ENCODE data around the gene UFD1. TPM values are rescaled to one million over a fixed set of nuclear protein-coding genes. Genes with fewer than 3 reads are reported as not detected.
A peak's percentile ranks its signal among the peaks of the same experiment; 100 is the strongest.
"Not testable (repeated sequence)": the region's sequence is repeated elsewhere in the genome, so short reads cannot be mapped to it uniquely, and the experiment has no call there.

UFD1 gene
- total RNA-seq, 1 experiment from 2014 or later = 115 TPM

DNA sequence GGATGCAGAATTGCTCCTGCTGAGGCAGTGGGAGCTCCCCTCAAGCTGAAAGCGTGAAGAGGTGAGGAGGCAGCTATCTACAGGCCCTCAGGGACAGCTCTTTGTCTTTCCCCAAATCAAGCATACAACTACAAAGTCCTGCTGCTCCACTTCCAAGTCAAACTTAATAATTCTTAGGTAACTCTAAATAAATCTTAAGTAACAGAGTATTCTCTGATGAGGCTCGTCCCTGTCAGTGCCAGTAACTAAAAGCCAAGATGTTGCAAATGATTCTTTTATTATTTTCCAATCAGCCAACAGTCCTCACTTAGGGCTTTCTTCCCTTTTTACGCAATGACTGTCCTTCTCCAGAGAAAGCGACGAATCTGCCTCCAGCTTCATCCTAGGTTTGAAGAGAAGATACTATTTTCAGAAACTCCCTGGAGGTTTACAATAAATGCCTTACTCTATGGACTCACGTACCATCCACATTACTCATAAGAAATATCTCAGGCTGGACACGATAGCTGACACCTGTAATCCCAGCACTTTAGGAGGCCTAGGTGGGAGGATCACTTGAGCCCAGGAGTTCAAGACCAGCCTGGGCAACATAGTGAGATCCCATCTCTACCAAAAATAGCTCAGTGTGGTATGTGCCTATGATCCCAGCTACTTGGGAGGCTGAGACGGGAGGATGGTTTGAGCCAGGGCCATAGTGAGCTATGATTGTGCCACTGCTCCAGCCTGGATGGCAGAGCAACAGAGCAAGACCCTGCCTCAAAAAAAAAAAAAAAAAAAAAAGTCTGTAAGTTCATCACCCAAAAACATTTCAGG lies 28.4 kb downstream of the UFD1 start:
- DNase-seq (ENCODE audit: low read depth) = no peak

DNA sequence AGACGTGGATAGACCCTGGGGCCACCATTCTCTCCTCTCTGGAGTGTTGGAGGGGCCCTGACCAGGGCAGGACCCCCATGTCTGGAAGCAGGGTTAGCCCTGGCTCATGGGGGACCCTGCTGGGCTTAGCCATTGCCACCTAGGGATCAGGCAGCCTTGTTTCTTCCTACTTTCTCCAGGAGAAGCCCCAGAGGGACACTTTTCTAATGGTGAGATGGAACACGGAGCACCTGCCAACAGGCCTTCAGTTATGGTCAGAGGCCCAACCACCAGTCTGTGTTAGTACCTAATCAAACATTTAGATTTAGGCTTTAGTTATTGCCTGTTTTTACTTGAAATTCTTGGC lies 29.6 kb downstream of the UFD1 start:
- DNase-seq (ENCODE audit: low read depth) = no peak

DNA sequence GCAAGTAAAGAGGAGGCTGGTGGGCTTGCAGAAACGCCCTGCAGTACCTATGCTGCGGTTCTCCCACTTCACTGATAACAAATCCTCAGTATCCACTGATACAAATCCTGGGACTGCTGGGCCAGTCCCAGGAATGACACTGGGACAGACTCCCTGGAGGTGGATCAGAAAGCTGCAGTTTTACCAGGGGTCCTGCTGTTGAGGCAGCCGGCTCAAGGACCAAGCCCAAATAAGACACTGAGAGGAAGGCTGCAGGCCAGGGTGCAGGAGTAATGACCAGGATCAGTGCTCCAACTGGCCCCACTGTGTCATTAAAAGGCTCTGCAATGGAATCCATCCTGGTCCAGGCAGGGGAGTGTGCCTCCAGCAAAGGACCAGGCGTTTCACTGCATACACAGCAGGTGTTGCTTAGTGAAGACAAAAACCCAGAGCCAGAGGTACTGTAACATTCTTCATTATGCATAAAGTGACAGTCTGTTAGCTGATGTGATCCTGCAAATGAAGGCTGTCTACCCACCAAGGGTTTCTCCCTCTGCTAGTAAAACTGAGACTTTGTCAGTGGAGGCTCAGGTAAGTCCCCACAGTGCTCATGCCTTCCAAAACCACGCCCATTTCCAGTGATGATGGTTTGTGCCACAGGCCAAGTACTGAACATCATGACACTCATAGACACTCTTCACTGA lies 30.1 kb downstream of the UFD1 start:
- DNase-seq (ENCODE audit: low read depth) = no peak

DNA sequence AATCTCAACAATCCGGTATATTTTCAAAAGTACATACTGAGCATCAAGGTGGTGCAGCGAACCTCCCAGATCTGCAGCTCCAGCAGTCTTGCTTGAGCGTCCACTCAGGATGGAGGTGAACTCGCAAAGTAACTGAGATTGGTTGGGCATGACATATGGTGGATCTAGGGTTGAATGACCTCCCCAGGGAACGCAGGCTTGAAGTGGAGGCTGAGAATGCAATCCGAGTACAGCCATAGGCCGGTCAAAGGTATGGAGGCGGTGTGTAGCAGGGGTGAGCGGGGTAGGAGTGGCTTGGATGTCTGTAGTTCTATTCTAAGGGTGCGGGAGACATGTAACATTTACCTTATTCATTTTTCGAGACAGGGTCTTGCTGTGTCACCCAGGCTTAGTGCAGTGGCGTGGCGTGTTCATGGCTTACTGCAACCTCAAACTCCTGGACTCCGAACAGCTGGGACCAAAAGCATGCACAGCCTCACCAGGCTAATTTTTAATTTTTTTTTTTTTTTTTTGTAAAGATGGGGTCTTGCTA lies 30.9 kb downstream of the UFD1 start:
- peak; percentile 31 for DNase-seq (ENCODE audit: low read depth)

DNA sequence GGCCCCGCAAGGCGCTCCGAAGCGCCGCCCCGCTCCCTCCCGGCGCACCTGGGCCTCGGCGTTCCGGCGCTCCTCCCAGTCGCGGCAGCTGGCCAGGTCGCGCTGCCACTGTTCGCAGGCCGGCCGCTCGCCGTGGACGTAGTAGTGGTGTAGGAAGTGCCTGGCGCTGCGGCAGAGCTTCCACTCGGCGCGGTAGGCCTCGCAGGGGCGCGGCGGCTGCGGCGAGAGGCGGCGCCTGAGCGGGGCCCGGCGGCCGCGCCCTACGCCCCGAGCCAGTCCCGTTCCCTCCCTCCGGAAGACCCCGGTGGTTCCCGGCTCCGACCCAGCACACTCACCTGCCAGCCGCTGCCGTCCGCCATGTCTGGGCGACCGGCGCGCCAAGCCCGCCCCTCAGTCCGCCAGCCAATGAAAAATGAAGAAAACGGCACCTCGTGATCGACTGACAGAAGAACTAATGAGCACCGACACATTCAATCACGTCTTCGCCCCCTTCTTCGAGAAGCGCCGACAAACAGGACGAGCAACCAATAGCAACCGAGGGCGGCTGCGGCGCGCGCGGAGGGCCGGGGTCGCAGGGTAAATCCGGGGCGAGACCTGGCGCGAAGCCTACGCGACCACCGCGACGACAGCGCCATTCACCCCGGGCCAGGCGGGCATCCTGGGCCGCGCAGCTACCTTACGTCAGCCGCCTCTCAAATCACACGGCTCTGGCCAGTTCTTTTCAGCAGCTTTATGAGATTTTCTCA lies 31.5 kb downstream of the UFD1 start, which contains the start of gene C22orf39:
TSS of gene C22orf39 (minus strand) at position 382 of the 746 bp plus-strand sequence. CDS start at position 359, 23 bp downstream.
- DNase-seq (ENCODE audit: low read depth) = peak; percentile 92

DNA sequence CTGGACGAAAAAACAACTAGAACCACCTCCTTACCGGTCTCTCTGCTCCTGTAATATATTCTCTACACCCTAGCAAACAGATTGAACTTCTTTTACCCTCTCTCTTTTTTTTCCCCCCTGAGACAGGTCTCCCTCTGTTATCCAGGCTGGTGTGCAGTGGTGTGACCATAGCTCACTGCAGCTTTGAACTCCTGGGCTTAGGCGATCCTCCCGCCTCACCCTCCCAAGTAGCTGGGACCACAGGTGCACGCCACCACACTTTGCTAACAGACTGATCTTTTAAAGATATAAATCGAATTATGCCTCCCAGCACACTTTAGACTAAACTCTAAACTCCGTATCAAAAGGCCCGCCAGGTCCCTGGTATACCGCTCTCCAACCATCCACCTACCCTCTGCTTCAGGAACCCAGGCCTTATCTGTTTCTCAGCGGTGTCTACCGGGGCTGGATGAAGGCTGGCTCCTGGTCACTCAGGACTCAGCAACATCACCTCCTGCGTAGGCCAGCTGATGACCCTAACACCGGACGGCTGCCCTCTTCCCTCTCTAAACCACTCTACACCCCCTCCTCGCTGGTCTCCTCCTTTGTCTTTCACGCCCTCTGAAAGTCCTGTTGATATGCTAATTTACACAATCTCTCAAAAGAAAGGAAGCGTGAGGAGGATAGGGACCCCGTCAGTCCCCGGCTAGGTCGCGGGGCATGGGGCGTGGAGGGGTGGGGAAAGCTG lies 32.2 kb downstream of the UFD1 start:
- no peak for DNase-seq (ENCODE audit: low read depth)

DNA sequence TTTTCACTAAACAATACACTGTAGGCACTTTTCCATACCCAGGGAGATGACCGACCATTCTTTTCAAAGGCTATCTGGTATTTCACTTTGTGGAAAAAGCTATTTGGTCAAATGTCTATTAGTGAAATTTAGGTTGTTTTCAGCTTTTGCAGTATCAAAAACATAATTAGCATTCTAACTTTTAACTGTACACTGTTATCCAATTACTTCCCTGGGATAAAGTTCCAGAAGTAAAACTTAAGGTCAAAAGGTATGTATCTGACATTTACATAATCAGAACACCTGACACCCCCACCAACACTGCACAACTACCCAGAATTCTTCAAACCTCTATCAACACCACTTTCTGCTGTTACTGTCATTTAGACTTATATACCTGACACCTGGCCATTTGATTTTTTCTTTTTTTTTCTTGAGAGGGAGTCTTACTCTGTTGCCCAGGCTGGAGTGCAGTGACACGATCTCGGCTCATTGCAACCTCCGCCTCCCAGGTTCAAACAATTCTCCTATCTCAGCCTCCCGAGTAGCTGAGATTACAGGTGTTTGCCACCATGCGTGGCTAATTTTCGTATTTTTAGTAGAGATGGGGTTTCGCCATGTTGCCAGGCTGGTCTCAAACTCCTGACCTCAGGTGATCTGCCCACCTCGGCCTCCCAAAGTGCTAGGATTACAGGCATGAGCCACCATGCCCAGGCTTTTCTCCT lies 33.6 kb downstream of the UFD1 start:
- not testable (repeated sequence) for DNase-seq (ENCODE audit: low read depth)

DNA sequence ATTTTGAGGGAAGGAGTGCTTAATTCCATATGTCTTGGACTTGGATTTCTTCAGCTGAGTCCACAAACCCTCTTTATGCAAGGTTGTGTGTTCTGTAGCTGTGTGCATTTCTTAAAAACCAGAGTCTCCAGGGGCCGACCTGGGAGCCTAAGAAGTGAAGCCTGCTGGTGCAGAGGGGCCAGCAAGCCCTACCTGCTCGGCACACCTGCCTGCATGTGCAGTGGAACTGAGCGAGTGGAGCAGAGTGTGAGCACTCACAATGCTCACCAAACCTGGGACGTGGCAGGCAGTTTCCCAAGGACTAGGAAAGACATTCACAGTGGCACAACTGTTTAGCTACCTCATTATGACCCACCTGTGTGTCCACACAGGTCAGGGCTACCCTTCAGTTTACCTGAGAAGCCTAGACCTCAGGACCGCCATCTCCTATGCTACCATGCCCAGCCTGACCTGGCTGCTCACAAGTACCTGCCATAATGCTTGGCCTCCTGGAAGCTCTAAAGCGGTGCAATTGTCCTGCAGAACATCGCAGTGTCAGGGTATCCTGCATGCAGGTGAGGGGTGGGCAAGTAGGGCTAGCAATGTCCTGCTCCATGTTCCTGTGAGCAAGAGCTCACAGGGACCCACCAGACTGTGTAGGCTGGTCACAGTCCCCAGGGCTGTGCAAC lies 35.3 kb downstream of the UFD1 start:
- DNase-seq (ENCODE audit: low read depth) = no peak

DNA sequence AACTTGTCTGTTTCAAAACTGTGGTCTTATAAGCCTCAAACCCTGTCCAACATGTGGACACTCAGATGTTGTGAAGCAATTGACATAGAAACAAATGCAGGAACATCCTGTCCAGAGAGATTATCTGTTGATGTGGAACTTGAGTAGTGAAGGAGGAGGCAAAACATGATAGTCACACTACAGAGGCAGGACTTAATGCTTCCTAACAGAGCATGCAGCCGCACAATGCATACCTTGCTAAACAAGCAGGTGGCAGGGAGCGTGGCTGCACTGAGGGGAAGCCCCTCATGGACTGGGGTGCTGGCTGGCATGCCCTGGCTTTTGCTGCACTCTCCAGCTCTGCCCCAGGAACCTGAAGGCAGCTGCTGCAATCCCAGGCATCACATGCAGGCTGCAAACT lies 36.8 kb downstream of the UFD1 start:
- DNase-seq (ENCODE audit: low read depth) = no peak

DNA sequence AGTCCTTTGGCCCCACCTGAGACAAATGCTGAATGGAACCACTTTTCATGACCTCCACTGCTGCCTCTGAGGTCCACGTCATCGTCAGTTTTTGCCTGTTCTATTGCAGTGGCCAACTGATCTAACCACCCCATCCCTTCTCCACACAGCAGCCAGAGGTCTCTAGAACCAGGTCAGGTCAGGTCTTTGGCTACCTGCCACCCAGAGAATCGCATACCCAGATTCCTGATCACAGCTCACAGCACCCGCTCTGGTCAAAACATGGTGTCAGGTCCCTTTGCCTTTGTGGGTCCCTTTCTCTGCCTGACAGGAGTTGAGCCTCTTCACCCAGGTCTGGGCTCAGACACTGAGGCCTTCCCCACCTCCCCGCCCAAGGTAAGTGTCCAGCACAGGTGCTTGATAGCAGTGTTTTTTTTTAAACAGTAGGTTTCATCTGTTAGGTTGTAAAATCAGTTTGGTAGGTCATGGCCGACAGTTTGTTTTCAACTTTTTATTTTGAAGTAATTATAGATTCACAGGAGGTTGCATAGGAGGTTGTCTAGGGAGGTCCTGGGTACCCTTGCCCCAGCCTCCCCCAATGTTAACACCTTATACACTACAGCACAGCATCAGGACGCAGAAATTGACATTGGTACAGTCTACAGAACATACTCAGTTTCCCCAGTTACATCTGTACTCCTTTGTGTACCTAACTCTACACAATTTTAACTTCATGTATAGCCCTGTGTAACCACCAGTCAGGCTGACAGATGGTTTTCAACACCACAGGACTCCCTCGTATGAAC lies 38.4 kb downstream of the UFD1 start:
- DNase-seq (ENCODE audit: low read depth) = no peak

DNA sequence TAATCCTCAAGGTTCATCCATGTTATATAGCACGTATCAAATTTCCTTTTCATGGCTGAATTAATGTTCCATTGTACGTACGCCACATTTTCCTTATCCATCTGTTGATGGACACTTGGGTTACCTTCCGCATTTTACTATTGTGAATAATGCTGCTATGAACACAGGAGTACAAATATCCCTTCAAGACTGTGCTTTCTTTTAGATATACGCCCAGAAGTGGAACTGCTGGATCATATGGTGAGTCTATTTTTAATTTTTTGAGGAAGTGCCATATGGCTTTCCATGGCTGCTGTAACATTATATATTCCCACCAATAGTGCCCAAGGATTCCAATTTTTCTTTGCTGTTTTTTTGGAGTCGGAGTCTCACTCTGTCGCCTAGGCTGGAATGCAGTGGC lies 40.7 kb downstream of the UFD1 start:
- DNase-seq (ENCODE audit: low read depth) = no peak

DNA sequence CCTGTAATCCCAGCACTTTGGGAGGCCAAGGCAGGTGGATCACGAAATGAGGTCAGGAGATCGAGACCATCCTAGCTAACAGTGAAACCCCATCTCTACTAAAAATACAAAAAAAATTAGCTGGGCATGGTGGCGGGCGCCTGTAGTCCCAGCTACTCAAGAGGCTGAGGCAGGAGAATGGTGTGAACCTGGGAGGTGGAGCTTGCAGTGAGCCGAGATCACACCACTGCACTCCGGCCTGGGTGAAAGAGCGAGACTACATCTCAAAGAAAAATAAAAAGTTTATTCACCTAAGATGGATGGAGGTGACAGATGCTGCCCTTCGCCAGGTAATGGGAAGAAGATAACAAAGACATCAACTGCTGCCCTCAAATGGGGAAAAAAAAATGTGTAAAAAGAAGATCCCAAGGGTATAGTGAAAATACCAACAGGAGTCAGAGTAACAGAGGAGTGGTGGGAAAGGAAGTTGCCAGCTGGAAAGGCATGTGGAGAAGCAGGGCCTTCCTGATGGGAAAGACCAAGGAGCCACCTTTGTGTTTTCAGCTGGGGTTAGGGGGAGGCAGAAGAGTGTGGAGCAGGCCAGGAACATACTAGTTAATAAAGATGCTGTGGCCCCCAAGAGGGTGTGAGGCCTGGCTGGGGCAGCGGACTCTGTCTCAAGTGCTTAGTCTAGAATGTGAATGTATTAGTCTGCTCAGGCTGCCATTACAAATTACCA lies 42.4 kb downstream of the UFD1 start:
- DNase-seq (ENCODE audit: low read depth) = not testable (repeated sequence)

DNA sequence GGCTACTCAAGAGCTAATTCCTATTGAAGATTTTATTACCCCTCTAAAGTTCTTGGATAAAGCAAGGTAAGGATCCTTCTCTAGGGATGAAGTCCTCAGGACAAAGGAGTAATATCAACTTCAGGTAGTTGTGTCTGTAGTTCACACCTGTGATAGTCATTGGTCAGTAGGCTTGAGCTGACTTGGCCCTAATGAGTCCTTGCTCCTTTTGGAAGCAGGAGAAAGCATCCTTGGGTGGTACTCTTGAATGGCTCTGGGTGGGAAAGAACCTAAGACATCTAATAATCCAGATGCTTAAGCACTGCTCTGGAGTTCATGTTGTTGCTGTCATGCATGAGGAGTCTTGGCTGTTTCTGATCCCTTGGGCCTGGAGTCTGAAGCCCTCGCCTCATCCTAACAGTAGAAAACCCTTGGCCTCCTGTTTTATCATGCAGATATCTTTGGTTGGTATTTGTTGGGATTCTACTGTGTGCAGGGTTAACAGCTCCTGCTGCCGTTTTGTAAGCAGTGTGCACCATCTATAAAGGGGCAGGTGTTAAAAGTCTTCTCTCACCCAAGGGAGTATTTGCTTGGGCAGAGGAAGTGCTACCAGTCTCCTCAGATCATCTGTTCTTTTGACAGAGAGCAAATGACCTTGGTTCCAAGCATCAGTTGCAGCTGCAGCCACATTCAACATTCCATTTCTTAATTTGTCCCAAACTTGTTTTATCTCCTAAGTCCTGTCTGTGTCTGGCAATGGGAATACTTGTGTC lies 44.0 kb downstream of the UFD1 start:
- no peak for DNase-seq (ENCODE audit: low read depth)

DNA sequence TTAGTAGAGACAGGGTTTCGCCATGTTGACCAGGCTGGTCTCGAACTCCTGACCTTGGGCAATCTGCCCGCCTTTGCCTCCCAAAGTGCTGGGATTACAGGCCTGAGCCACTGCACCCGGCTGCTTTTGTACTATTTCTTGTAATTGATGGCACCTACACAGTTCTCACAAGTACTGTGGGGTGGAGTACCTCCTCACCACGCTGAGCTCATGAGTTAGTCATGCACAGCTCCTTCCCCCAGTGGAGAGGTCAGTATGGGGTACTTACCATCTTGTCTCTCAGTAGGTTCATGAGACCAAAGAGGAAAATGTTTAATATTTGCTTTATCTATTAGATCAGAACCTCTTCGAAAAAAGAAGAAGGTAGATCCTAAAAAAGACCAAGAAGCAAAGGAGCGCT lies 44.6 kb downstream of the UFD1 start:
- no peak for DNase-seq (ENCODE audit: low read depth)

DNA sequence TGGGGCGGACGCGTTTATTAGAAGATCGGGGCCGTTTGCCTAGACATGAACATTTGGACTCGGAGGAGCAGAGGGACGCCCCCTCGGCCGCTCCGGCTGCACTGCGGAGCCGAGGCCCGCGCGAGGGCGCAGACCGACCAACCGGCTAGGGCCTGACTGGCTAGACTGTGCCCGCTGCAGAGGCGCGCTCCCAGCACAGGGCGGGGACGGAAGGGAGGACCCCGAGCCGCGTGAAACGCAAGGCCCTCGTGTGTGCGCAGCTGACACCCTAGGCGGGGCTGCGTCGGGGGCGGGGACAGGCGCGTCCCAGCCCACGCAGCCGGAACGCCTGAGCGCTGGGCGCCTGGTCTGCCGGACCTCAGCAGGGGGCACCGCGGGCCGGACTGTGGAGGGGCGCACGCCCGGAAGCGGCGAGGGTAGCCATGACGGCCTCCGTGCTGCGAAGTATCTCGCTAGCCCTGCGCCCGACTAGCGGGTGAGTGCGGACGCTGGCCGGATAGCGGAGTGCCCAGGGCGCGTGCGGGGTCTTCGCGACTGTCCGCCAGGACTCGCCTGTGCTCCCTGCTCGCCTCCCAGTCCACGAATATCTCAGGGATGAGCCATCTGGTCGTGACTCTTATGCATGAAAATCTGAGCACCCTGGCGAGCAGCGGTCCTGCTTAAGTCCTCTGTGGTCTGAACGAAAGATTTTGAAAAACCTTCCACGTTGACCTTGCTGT lies 46.7 kb downstream of the UFD1 start, which contains the start of gene MRPL40:
TSS of gene MRPL40 (plus strand) at position 413 of the 719 bp plus-strand sequence. CDS start at position 423, 10 bp downstream.
- DNase-seq (ENCODE audit: low read depth) = peak; percentile 91

DNA sequence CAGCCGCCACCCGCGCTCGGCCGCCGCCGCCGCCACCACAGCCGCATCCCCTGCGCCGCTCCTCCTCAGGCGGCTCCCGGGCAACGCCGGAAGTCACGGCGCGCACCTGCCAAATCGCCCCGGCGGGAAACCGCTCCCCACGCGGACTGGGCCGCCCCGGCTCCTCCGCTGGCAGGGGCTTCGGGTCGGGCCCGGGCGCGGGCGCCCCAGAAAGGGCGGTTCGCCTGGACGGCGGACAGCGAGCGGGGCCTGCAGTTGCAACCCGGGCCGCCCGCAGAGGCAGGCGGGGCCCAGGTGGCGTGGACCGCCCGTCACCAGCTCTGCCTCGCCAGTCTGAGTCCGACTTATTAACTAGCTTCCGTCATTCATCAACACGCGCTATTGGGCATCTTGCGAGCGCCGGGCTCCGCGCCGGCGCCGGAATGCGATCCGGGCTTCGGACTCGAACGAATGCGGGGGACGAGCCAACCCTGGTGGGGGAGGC lies 47.3 kb downstream of the UFD1 start, which contains the start of gene HIRA:
TSS of gene HIRA (minus strand) at position 85 of the 484 bp plus-strand sequence. CDS start 257 bp downstream, outside the sequence.
- DNase-seq (ENCODE audit: low read depth) = peak; percentile 71

Measured in HT1080 (cell line).